ENCODE results near the gene MIF.
A peak's percentile ranks its signal among the peaks of the same experiment; 100 is the strongest.

The MIF gene

DNA sequence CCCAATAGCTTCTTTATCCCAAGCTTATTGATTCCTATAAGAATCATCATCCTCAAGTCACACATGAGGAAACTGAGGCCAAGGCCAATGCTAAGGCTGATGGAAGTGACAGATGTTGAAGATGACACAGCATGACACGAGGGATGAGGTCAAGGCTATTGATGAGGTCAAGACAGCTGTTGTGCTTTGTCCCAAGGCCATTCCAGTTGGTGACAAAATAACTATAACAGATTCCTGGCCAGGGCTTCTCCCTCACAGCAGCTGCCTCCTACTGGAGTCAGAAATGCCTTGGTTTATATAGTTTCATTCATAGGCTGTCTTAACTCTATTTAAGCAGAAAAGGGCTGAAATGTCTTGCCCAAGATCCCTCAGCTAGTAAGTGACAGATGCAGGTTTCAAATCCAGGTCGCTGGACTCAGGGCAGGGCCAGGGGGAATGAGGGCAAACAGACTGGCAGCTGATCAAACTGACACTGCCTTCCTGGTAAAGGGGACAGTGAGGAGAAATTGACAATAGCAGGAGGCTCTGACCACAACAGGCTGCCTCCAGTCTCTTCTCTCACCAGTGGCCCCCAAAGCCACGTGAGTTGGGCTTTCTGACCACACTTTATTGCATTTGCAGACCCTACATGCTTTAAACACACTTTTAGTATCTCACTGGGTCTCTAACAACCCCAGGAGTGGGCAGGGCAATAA is 16.5 kb downstream of the MIF start:
- Mint-ChIP-seq H3K27ac (peak overlapping the region; percentile 95 to 99 (median 98)), H3K27me3 (ENCODE audit: low read depth) (peaks cover 3% of the 10 kb centered on the region), H3K4me3 (peak overlapping the region in 2 of 3 experiments; percentile 26 to 79), H3K4me1 (peaks cover 72% of the 10 kb centered on the region), H3K36me3 (ENCODE audit: low read depth) (peaks cover 6% of the 10 kb centered on the region), H3K9me3 (no peaks in the 10 kb centered on the region)
- TF ChIP-seq, protein P1, sequence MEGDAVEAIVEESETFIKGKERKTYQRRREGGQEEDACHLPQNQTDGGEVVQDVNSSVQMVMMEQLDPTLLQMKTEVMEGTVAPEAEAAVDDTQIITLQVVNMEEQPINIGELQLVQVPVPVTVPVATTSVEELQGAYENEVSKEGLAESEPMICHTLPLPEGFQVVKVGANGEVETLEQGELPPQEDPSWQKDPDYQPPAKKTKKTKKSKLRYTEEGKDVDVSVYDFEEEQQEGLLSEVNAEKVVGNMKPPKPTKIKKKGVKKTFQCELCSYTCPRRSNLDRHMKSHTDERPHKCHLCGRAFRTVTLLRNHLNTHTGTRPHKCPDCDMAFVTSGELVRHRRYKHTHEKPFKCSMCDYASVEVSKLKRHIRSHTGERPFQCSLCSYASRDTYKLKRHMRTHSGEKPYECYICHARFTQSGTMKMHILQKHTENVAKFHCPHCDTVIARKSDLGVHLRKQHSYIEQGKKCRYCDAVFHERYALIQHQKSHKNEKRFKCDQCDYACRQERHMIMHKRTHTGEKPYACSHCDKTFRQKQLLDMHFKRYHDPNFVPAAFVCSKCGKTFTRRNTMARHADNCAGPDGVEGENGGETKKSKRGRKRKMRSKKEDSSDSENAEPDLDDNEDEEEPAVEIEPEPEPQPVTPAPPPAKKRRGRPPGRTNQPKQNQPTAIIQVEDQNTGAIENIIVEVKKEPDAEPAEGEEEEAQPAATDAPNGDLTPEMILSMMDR (IDR thresholded peaks at IDR 0.05; ENCODE audit: unreplicated experiment in 3 of 3), result no peak

DNA sequence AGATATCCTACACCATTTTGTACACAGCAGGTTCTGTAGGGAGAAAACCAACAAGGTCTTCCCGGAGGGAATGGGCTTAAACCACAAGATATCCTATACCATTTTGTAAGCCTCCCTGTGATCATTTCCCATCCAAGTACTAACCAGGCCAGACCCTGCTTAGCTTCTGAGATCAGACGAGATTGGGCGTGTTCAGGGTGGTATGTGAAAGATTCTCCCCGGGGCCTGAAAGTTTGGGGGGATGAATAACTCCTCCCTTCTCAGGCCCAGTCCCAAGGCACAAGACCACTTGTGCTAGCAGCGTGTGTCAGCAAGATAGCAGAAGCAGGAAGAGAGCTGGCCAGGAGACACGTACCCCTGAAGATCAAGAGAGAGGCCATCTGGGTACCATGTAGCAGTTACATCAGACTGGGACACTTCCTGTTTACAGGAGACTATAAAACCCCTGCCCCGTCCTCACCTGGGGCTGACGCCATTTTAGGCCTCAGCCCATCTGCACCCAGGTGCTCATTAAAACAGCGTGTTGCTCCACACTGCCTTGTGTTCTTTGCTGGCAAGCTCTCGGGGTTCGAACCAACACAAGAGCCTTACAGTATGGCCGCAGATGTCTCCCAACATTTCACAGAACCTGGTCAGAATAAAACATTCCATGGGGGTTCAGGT is 17.3 kb downstream of the MIF start:
- H3K4me1 Mint-ChIP-seq, result peaks cover 68% of the 10 kb centered on the region

DNA sequence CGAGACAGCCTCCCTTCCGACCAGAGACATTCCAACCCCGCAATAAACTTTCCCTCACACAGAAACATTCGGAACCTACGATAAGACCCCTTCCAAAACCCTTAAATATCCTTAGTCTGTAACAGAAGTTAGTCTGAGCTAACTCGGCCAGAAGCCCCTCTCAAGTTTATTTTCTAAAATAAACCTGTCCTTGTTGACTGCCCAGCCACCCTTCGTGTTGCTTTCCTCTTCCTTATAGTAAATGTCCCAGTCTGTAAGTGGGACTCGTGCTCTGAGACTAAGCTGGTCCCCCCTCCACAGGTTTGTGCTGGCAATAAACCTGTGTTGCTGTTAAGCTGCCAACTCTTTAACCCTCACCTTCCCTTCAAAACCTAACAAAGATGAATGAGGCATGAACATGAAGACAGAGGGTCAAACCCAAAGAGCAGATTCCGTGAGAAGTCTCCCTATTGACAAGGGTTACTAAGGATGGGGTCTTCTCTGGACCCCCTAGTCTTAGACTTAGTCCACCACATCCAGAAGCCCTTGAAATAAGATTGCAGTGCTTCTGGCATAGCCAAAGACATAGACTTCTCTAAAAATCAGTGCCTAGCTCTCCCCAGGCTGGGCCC is 18.2 kb downstream of the MIF start:
- Mint-ChIP-seq H3K36me3 (ENCODE audit: low read depth) (peaks cover 6% of the 10 kb centered on the region), H3K4me1 (peaks cover 63% of the 10 kb centered on the region), H3K9me3 (no peaks in the 10 kb centered on the region), H3K4me3 (peak overlapping the region; percentile 72 to 81 (median 74)), H3K27me3 (ENCODE audit: low read depth) (peaks cover 3% of the 10 kb centered on the region), H3K27ac (peak overlapping the region; percentile 95 to 99 (median 98))
- TF ChIP-seq, protein P1 (IDR thresholded peaks at IDR 0.05; ENCODE audit: unreplicated experiment in 3 of 3), result no peak

More for the DNA sequence above, 17.3 kb downstream of the MIF start:
- Mint-ChIP-seq H3K9me3 (no peaks in the 10 kb centered on the region), H3K36me3 (ENCODE audit: low read depth) (peaks cover 6% of the 10 kb centered on the region), H3K4me3 (peak overlapping the region; percentile 72 to 81 (median 74)), H3K27ac (peak overlapping the region; percentile 95 to 99 (median 98)), H3K27me3 (ENCODE audit: low read depth) (peaks cover 3% of the 10 kb centered on the region)
- TF ChIP-seq, protein P1 (IDR thresholded peaks at IDR 0.05; ENCODE audit: unreplicated experiment in 3 of 3), result no peak

DNA sequence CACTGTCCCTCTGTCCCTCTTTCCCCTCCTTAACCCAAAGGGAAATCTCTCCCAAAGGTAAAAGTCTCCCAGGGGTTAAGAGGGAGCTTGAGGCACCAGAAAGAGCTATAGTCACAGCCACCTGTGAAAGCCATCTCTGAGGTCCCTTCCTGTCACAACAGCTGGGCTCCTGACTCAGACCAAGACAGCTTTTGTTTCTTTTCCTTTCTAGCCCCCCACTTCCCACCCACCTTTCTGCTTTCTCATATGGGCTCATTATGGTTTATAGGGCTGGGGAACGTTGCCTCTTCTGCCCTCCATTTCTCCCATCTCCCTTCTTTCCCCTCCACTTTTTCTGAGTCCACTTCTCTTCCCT is 19.1 kb downstream of the MIF start:
- peaks cover 7% of the 10 kb centered on the region for H3K36me3 Mint-ChIP-seq (ENCODE audit: low read depth)
- H3K9me3 Mint-ChIP-seq, result no peaks in the 10 kb centered on the region
- peaks cover 62% of the 10 kb centered on the region for H3K4me1 Mint-ChIP-seq
- TF ChIP-seq, protein P1 (IDR thresholded peaks at IDR 0.05; ENCODE audit: unreplicated experiment in 3 of 3), result no peak
- H3K27ac Mint-ChIP-seq, result peak overlapping the region; percentile 95 to 98 (median 98)
- peak overlapping the region; percentile 87 to 92 (median 89) for H3K4me3 Mint-ChIP-seq
- peaks cover 3% of the 10 kb centered on the region for H3K27me3 Mint-ChIP-seq (ENCODE audit: low read depth)

DNA sequence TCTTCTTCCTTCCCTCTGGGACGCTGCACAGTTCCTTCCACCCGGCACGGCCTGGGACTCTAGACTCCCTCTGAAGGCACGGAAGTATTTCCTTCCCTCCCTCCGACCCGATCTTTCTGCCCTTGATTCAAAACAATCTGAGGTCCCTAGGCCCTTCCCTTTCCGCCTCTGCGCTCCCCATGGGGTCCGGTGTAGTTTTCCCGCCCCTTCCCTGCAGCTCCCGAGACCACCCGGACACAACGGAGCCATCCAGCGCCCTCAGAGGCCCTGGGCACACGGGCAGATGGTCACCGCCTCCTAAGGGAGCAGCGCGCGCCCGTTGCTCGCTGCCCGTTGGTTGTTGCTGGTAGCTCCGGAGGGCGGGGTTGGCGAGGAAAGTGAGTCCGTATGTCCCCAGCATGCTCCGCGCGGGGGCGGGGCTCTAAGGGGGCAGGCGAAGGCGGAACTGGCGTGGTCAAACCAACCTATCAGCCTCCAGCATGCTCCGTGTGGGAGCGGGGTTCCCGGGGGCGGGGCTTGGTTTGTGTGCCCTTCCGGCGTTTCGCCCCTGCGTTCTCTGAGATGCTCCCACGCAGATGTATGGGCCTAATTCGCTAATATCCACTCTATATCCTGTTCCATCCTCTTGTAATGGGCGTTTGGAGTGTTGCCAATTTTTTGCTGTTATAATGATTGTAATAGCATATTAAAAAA is 19.6 kb downstream of the MIF start:
- TF ChIP-seq, protein P1 (IDR thresholded peaks at IDR 0.05; ENCODE audit: unreplicated experiment in 3 of 3), result no peak
- Mint-ChIP-seq H3K36me3 (ENCODE audit: low read depth) (peaks cover 13% of the 10 kb centered on the region), H3K27ac (peak overlapping the region; percentile 95 to 98 (median 98)), H3K4me3 (peak overlapping the region; percentile 87 to 92 (median 89)), H3K9me3 (no peaks in the 10 kb centered on the region), H3K4me1 (peaks cover 56% of the 10 kb centered on the region), H3K27me3 (ENCODE audit: low read depth) (peaks cover 3% of the 10 kb centered on the region)

Measured in nephron (organoid).